GM12878 (cell line): ENCODE results near the gene NOL4L. TPM values are rescaled to one million over a fixed set of nuclear protein-coding genes. Genes with fewer than 3 reads are reported as not detected.

Source experiments
- ATAC-seq: fragments of 200-7000 bp; cut with Tn5 transposase; 3 replicates; pipeline ENCODE4 v1.9.1; 2020; ENCODE audit warnings: mild to moderate bottlenecking, moderate library complexity
- BruUV-seq: library from RNA; stranded (reverse); fragments of 400-500 nt; replicated peaks from 2 replicates; lab custom pipeline; 2021; lab: Mats Ljungman, UMichigan
- CTCF ChIA-PET: fragments of 300-600 bp; sonication (Branson Sonifier 250); formaldehyde crosslinking; extraction: SDS; loops from one replicate; lab custom pipeline; 2021; ENCODE audit warnings: inconsistent platforms; lab: Yijun Ruan, JAX
- POLR2A ChIA-PET: fragments of 350-600 bp; formaldehyde crosslinking; extraction: SDS; loops from one replicate; lab custom pipeline; 2021; ENCODE audit warnings: inconsistent platforms; lab: Charles Lee
- RAD21 ChIA-PET: fragments of 300-600 bp; sonication (Branson Sonifier 250); formaldehyde crosslinking; loops from one replicate; lab custom pipeline; 2023; ENCODE audit warnings: antibody characterized with exemption; ENCODE audit not compliant: unreplicated experiment; lab: Charles Lee
- SMC1A ChIA-PET: fragments of 300-600 bp; sonication (Branson Sonifier 250); formaldehyde crosslinking; loops from one replicate; lab custom pipeline; 2023; ENCODE audit not compliant: unreplicated experiment, uncharacterized antibody; lab: Charles Lee
- DNase-seq: peaks from one replicate; pipeline ENCODE4 v3.0.0-alpha.2; 2011; ENCODE audit warnings: low read depth, low spot score
- FAIRE-seq: peaks from 3 replicates; lab custom pipeline; 2011; peaks lifted over from hg19 to GRCh38; lab: Jason Lieb, UNC
- H2AFZ ChIP-seq: 2 replicates; pipeline ENCODE4 v1.6.0; 2011; ENCODE audit warnings: low read depth, low read length, control low read depth; ENCODE audit not compliant: control insufficient read depth
- H3K27ac ChIP-seq: 2 replicates; pipeline ENCODE4 v1.5.1; 2011; ENCODE audit warnings: control low read depth; ENCODE audit not compliant: control insufficient read depth, insufficient read depth
- H3K27me3 ChIP-seq, 2 experiments: replicated peaks in 1 of 2; 2 replicates each; pipeline versions ENCODE4 v1.6.0 to v1.6.1; 2011; ENCODE audit warnings: low read length in 1 of 2; ENCODE audit not compliant: control insufficient read depth in 2 of 2, insufficient read depth in 2 of 2
- H3K36me3 ChIP-seq, 2 experiments: 2 replicates each; pipeline ENCODE4 v1.5.1; 2011; ENCODE audit warnings: low read length in 1 of 2; ENCODE audit not compliant: control insufficient read depth in 2 of 2, insufficient read depth in 2 of 2
- H3K4me1 ChIP-seq: 2 replicates; pipeline ENCODE4 v1.6.1; 2011; ENCODE audit warnings: mild to moderate bottlenecking, low read length, moderate library complexity, mixed read lengths; ENCODE audit not compliant: control insufficient read depth, insufficient read depth
- H3K4me2 ChIP-seq: 2 replicates; pipeline ENCODE4 v1.6.0; 2011; ENCODE audit warnings: control low read depth; ENCODE audit not compliant: control insufficient read depth, insufficient read depth
- H3K4me3 ChIP-seq: fragments of 200-600 bp; sonication (generic); 2 replicates; pipeline ENCODE4 v1.5.1; 2016
- H3K79me2 ChIP-seq: 2 replicates; pipeline ENCODE4 v1.6.0; 2011; ENCODE audit warnings: low read length; ENCODE audit not compliant: control insufficient read depth, insufficient read depth
- H3K9ac ChIP-seq: 2 replicates; pipeline ENCODE4 v1.8.0; 2011; ENCODE audit warnings: low read length, control low read depth, mixed read lengths; ENCODE audit not compliant: control insufficient read depth, insufficient read depth
- H3K9me3 ChIP-seq: replicated peaks from 3 replicates; pipeline ENCODE4 v1.5.1; 2011; ENCODE audit warnings: mild to moderate bottlenecking, low read length; ENCODE audit not compliant: control insufficient read depth, insufficient read depth
- H4K20me1 ChIP-seq: 2 replicates; pipeline ENCODE4 v1.6.0; 2011; ENCODE audit not compliant: control insufficient read depth, insufficient read depth
- ATF7 ChIP-seq: fragments of 450-650 bp; IDR thresholded peaks from 2 replicates; pipeline ENCODE4 v1.6.1; 2016; ENCODE audit warnings: low read depth, mild to moderate bottlenecking
- NR2F1 ChIP-seq: fragments of 450-650 bp; conservative IDR thresholded peaks from 2 replicates; pipeline ENCODE4 v1.6.1; 2017; ENCODE audit warnings: mild to moderate bottlenecking
- SREBF1 ChIP-seq: IDR thresholded peaks from 2 replicates; pipeline ENCODE4 v1.6.1; 2012; ENCODE audit warnings: mild to moderate bottlenecking, low read length
- WGBS: methylation state at CpG from one replicate; pipeline ENCODE4 v1.1.6; 2016; ENCODE audit warnings: low lambda C conversion rate; ENCODE audit not compliant: insufficient replicate concordance, insufficient coverage; ENCODE audit errors: missing lambda C conversion rate; 5-methylcytosine and 5-hydroxymethylcytosine counted together
- in situ Hi-C: fragments of 300-500 bp; cut with MboI; formaldehyde crosslinking; loops from 9 replicates; pipeline ENCODE4 v1.14.3; 2018; ENCODE audit warnings: mixed read lengths
- intact Hi-C: fragments of 100-400 bp; cut with micrococcal nuclease; formaldehyde crosslinking; loops from one replicate; pipeline ENCODE4 v1.14.2; 2022; ENCODE audit not compliant: unreplicated experiment
- polyA plus RNA-seq, 11 experiments: library from polyadenylated mRNA; depleted of rRNA in 4 of 11; unstranded in 6 of 11; stranded (reverse) in 5 of 11; fragments of >200 nt; fragmentation: Nextera tagmentation in 4 of 11; fragmentation: Illumina TruSeq in 1 of 11; extraction: Ambion mirVana in 4 of 11; extraction: Trizol in 1 of 11; gene quantifications; 1 replicate in 1 of 11; 2 replicates in 10 of 11; pipeline versions ENCODE4 v1.2.1 to v1.2.3, GENCODE V29; 2011 to 2016; ENCODE audit warnings: inconsistent platforms in 2 of 11, missing spikeins in 2 of 11, low read depth in 1 of 11
- total RNA-seq, 4 experiments: library from RNA; depleted of rRNA in 3 of 4; stranded (reverse); fragments of >200 nt in 3 of 4; fragmentation: Illumina TruSeq in 1 of 4; extraction: Trizol in 1 of 4; gene quantifications; 2 replicates each; pipeline versions ENCODE4 v1.2.1 to v1.2.3, GENCODE V29; 2013 to 2021
- TF ChIP-seq, protein P1 (sequence below): fragments of 450-650 bp; IDR thresholded peaks from 2 replicates; pipeline ENCODE4 v1.6.1; 2014; ENCODE audit warnings: mild to moderate bottlenecking
- TF ChIP-seq, protein P2 (sequence below): fragments of 450-650 bp; formaldehyde crosslinking; IDR thresholded peaks from 2 replicates; pipeline ENCODE4 v1.4.0; 2022; ENCODE audit warnings: mild to moderate bottlenecking, moderate library complexity

Gene NOL4L
- total and polyA plus RNA-seq, 10 of the 15 experiments (the other 5 are each of a cell fraction or from before 2014, with no cell fraction given) = 2.3 to 24.0 (median 8.0) TPM

DNA sequence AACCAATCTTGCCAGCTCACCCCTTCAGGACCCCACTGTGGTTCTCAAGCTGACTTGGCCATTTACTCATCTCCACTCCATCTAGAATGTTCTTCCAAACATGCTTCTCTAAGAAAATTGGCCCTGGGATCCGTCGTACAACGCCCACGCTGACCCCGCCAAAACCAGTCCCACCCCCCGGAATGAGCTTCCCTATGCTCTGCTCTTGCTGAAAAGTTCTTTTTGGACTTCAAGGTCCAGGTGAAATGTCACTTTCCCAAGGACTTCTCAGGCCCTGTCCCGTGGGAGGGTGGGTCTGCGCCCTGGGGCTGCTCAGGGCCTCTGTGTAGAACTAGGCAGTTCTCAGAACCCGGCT is 9.9 kb downstream of the NOL4L start:
- ChIA-PET POLR2A (no interaction called here), RAD21 (no interaction called here), SMC1A (no interaction called here), CTCF (no interaction called here)
- ATAC-seq (no peak), FAIRE-seq (no peak), DNase-seq (no peak)
- H3K79me2 ChIP-seq = no peaks in the 10 kb centered on the region; the same call in none of the 2 replicates
- no TSS peak for BruUV-seq
- H3K4me3 ChIP-seq = no peak overlapping the region
- intact Hi-C loops = no loop called here
- in situ Hi-C loops = no loop called here
- H4K20me1 ChIP-seq = no peaks in the 10 kb centered on the region
- H3K9me3 ChIP-seq = no peaks in the 10 kb centered on the region
- no peaks in the 10 kb centered on the region; a peak in 1 of 4 replicates for H3K36me3 ChIP-seq
- no peaks in the 10 kb centered on the region for H3K27me3 ChIP-seq
- H2AFZ ChIP-seq = no peak overlapping the region
- no peak overlapping the region for H3K9ac ChIP-seq
- no peak overlapping the region for H3K27ac ChIP-seq
- TF ChIP-seq SREBF1 = no peak
- H3K4me1 ChIP-seq = no peaks in the 10 kb centered on the region; the same call in 1 of the 2 replicates
- 59% methylated on average over 9 of the region's 9 CpGs for WGBS
- no peak overlapping the region for H3K4me2 ChIP-seq

DNA sequence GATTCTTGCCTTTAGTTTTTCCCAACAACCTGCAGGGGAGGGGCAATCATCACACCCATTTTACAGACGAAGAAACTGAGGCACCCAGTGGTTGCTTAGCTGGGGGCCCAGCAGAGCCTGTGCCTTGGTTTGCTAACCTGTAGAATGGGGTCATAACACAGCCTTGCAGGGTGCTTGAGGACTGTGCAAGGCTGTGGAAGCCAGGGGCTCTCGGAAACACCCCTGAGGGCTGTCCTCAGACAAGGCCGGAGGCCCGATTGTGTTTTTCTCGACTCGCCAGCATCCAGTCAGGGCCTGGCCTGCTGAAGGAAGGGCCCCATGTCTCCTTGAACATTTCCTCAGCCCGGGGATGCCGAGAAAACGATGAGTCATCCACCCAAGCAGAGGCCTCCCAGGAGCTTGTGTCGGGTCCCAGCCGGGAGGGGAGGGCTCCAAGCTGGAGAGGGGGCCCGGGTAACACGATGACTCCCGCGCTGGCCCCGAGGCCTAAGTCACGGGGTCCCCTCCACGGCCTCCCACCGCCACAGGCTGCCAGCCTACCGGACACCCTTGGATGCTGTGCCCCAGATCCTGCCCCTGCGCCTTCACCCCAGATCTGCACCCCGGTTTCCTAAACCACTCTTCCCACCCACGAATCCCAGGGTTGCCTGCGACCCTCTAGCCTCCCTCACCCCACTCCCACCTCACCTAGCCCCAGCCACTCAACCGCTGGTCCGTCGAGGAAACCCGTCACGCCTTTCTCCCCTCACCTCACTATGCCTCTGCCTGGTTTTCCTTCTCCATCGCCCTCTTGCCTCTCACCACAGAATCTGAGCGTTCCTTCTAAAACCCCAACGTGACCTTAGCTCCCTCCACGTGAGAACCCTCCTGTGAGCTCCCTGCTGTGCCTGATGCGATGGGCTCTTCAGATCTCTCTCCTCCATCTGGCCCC is 10.6 kb downstream of the NOL4L start:
- intact Hi-C loops = no loop called here
- Histone ChIP-seq H3K79me2 (no peaks in the 10 kb centered on the region; the same call in none of the 2 replicates), H3K36me3 (no peaks in the 10 kb centered on the region; a peak in 1 of 4 replicates), H3K9me3 (no peaks in the 10 kb centered on the region), H3K4me3 (no peak overlapping the region), H3K27ac (no peak overlapping the region), H3K4me2 (no peak overlapping the region), H4K20me1 (no peaks in the 10 kb centered on the region), H3K9ac (no peak overlapping the region), H3K4me1 (no peaks in the 10 kb centered on the region; the same call in 1 of the 2 replicates), H2AFZ (no peak overlapping the region), H3K27me3 (no peaks in the 10 kb centered on the region)
- RAD21 ChIA-PET = interaction anchor here (1.3 kb wide), 1 partner anchor 50 kb away, joined by 3 read pairs; no protein-coding TSS in a partner anchor
- FAIRE-seq (no peak), ATAC-seq (no peak), DNase-seq (no peak)
- POLR2A ChIA-PET = interaction anchor here (0.5 kb wide), 1 partner anchor 109 kb away, joined by 3 read pairs; no protein-coding TSS in a partner anchor
- SMC1A ChIA-PET = interaction anchor here (1.1 kb wide), 1 partner anchor 77 kb away, joined by 3 read pairs; no protein-coding TSS in a partner anchor
- TF ChIP-seq, protein P1, sequence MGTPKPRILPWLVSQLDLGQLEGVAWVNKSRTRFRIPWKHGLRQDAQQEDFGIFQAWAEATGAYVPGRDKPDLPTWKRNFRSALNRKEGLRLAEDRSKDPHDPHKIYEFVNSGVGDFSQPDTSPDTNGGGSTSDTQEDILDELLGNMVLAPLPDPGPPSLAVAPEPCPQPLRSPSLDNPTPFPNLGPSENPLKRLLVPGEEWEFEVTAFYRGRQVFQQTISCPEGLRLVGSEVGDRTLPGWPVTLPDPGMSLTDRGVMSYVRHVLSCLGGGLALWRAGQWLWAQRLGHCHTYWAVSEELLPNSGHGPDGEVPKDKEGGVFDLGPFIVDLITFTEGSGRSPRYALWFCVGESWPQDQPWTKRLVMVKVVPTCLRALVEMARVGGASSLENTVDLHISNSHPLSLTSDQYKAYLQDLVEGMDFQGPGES = no peak
- TF ChIP-seq NR2F1 = no peak
- TF ChIP-seq, protein P2, sequence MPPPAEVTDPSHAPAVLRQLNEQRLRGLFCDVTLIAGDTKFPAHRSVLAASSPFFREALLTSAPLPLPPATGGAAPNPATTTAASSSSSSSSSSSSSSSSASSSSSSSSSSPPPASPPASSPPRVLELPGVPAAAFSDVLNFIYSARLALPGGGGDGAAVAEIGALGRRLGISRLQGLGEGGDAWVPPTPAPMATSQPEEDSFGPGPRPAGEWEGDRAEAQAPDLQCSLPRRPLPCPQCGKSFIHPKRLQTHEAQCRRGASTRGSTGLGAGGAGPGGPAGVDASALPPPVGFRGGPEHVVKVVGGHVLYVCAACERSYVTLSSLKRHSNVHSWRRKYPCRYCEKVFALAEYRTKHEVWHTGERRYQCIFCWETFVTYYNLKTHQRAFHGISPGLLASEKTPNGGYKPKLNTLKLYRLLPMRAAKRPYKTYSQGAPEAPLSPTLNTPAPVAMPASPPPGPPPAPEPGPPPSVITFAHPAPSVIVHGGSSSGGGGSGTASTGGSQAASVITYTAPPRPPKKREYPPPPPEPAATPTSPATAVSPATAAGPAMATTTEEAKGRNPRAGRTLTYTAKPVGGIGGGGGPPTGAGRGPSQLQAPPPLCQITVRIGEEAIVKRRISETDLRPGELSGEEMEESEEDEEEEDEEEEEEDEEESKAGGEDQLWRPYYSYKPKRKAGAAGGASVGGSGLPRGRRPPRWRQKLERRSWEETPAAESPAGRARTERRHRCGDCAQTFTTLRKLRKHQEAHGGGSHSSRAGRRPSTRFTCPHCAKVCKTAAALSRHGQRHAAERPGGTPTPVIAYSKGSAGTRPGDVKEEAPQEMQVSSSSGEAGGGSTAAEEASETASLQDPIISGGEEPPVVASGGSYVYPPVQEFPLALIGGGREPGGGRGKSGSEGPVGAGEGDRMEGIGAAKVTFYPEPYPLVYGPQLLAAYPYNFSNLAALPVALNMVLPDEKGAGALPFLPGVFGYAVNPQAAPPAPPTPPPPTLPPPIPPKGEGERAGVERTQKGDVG (CRISPR knock-in tag) = no peak
- no peak for TF ChIP-seq ATF7
- no TSS peak for BruUV-seq
- 39% methylated on average over 34 of the region's 34 CpGs for WGBS
- CTCF ChIA-PET = no interaction called here
- in situ Hi-C loops = no loop called here
